Stimulated activated CD8-positive, alpha-beta memory T cell treated with anti-CD3 and anti-CD28 coated beads, Interleukin-4, amount 100 ng/mL, for 24 hours (primary cell): ENCODE measurements around the gene ALDOA.

ENCODE experiments used
- DNase-seq: peaks from one replicate; pipeline ENCODE4 v3.0.0-alpha.2; 2020; ENCODE audit warnings: low read depth

Gene ALDOA

GRCh38 chr16:30041841-30042240 lies 23.7 kb upstream of the ALDOA start:
- DNase-seq: no peak

GRCh38 chr16:30046178-30046577 lies 19.4 kb upstream of the ALDOA start:
- DNase-seq: no peak

GRCh38 chr16:30046588-30046987 lies 19.0 kb upstream of the ALDOA start:
- DNase-seq: no peak

- DNase-seq: no peak
Observed at GRCh38 chr16:30049871-30050270, 15.7 kb upstream of the ALDOA start.

GRCh38 chr16:30051518-30051917 lies 14.0 kb upstream of the ALDOA start:
- no peak for DNase-seq

- peak; percentile 87 for DNase-seq
Observed at GRCh38 chr16:30052671-30053372, 12.7 kb upstream of the ALDOA start.

GRCh38 chr16:30053376-30054015 lies 12.1 kb upstream of the ALDOA start:
- DNase-seq: no peak

GRCh38 chr16:30054451-30054850 lies 11.1 kb upstream of the ALDOA start:
- no peak for DNase-seq

- DNase-seq: no peak
Observed at GRCh38 chr16:30054959-30055553, 10.5 kb upstream of the ALDOA start.

GRCh38 chr16:30060346-30060745 lies 5.2 kb upstream of the ALDOA start:
- no peak for DNase-seq

GRCh38 chr16:30060836-30061554 lies 4.6 kb upstream of the ALDOA start:
- no peak for DNase-seq

GRCh38 chr16:30063278-30063892 lies 2.2 kb upstream of the ALDOA start:
- DNase-seq: no peak

GRCh38 chr16:30063893-30064728 lies 1.4 kb upstream of the ALDOA start:
- peak; percentile 58 for DNase-seq

- no peak for DNase-seq
Observed at GRCh38 chr16:30064729-30065101, 845 bp upstream of the ALDOA start.

GRCh38 chr16:30065943-30066760 lies 592 bp downstream of the ALDOA start:
- DNase-seq: no peak

- no peak for DNase-seq
Observed at GRCh38 chr16:30066761-30067583, 1.4 kb downstream of the ALDOA start.

GRCh38 chr16:30067584-30067916 lies 2.0 kb downstream of the ALDOA start:
- no peak for DNase-seq

- no peak for DNase-seq
Observed at GRCh38 chr16:30068333-30068732, 2.8 kb downstream of the ALDOA start.

- no peak for DNase-seq
Observed at GRCh38 chr16:30068750-30069610, 3.4 kb downstream of the ALDOA start.
